DMS79 (cell line): Measurements from ENCODE around the gene WFIKKN1.

Experiments used
- DNase-seq: peaks from one replicate; lab custom pipeline; 2025; lab: John Stamatoyannopoulos, UW

WFIKKN1 gene

DNA sequence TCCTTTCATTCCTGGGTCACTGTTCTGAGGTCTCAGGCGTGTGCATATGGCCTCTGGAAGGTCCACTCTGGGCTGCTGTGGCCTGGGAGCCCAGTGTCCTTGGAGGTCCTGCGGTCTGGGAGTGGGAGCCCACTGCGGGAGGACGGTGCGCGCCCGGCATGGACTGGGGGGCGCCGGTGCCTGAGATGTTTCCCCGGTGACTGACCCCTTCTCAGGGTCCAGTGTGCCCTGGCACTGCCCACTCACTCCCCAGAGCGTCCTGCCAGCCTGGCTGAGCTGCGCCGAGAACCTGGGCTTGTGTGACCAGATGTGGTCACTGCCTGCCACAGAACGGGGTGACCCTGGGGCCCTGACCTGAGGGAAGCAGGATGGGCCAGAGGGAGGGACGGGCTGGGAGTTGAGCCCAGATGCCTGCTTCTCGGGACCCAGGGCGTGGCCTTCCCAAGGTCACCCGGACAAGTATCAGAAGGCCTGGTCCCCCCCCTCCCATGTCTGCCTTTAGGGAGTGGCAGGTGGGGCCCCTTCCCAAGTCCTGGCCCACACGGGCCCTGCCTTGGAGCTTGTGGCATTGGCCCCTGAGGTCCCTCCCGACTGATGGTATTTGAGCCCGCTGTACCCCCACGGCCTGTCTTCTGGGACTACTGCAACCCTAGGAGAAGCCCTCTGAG lies 43.6 kb downstream of the WFIKKN1 start:
- DNase-seq = no peak

DNA sequence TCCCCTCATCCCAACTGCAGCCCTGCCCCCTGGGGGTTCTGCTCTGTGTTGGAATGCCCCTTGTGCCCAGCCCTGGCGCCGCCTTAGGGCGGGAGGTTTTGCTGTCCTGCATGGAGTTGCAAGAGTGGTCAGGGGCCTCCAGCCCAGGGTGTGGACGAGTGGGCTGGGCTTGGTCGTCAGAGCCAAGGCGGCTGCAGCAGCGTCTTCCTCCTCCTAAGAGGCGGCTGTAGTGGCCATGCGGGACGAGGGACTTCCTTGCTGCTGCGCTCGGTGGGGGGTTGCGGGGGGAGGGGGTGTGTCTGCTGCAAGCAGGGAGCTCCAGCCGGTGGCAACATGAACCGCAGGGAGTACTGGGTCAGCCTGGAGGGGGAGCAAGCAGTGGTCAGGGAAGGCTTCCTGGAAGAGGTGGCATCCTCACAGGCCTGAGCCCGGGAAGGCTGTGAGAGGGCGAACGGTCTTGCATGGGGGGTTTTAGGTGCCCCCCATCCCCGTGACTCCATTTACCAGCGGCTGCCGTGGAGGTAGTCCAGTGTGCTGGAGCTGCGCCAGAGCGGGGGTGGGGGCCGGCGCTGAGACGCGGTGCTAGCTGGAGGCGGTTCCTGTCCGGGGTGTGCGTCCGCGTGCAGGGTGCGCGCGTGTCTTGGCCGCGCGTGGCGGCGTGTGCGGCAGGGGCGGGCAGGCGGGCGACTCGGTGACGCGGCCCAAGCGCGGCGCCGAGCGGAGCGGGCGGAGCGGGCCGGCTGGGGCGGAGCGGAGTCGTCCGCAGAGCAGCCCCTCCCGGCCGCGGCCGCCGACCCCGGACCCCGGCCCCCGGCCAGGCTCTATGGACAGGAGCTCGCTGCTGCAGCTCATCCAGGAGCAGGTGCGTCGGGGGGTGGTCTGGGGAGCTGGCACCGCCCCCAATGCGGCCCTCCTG lies 44.4 kb downstream of the WFIKKN1 start, which contains the start of gene RHBDL1:
Gene RHBDL1 (plus strand): TSS at position 704 of the 916 bp plus-strand sequence. CDS start 120 bp downstream, at position 824.
- DNase-seq = no peak

- DNase-seq = no peak
Observed at GRCh38 chr16:675884-676564, 45.2 kb downstream of the WFIKKN1 start.

DNA sequence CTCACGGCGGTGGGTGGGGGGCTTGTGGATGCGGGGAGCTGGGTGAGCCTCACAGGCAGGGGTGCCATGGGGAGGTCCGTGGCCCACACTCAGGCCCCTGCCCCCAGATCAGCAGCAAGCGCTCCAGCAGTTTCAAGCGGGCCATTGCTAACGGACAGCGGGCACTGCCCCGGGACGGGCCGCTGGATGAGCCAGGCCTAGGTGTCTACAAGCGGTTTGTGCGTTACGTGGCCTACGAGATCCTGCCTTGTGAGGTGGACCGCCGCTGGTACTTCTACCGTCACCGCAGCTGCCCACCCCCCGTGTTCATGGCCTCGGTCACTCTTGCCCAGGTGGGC lies 45.7 kb downstream of the WFIKKN1 start:
- DNase-seq = no peak

- DNase-seq = peak; percentile 92
Observed at GRCh38 chr16:676913-677312, 46.1 kb downstream of the WFIKKN1 start.

DNA sequence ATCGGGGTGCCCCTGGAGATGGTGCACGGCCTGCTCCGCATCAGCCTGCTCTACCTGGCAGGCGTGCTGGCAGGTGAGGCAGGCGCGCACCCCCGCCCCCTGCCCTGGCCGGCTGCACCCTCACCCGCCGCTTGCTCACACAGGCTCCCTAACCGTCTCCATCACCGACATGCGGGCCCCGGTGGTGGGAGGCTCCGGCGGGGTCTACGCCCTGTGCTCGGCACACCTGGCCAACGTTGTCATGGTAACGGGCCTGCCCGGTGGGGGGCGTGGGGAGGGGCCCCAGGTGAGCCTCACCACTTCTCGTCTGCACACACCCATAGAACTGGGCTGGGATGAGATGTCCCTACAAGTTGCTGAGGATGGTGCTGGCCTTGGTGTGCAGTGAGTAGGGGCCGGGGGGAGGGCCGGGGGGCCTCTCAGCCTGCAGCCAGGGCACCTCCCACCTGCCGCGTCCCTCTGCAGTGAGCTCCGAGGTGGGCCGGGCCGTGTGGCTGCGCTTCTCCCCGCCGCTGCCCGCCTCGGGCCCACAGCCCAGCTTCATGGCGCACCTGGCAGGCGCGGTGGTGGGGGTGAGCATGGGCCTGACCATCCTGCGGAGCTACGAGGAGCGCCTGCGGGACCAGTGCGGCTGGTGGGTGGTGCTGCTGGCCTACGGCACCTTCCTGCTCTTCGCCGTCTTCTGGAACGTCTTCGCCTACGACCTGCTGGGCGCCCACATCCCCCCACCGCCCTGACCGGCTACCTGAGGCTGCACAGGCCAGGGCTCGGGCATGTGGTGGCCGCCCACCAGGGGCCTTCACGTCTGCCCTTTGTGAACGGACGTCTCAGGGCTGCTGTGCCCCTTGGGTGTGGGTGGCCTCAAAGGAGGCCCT lies 46.8 kb downstream of the WFIKKN1 start:
- DNase-seq = peak; percentile 79

DNA sequence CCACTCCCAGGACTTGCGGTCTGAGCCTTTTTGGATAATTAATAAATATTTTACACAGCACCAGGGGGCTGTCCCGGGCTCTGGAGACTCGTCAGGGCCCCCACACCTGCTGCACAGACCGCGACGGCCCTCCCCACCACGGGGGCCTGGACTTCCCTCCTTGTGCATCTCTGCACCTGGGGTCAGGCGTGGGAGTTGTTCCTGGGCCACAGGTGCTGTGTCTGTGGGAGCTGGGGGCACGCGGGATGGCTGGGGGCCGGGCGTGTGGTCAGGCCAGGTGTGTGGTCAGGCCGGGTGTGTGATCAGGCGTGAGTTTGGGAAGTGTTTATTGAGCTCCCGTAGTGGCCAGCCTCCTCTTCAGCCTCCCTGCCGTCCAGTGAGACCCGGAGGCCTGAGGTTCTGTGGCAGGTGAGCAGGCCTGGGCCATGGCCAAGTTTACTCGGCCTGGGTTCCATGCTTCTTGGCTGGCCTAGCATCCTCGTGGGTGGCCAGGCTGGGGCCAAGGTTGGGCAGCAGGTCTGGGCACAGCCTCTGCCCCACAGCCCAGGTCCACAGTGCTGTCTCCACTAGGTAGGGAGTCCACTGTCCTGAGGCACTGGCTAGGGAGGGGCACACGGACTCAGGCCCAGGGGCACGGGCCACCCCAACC lies 47.5 kb downstream of the WFIKKN1 start:
- DNase-seq = no peak

GRCh38 chr16:678858-679813 lies 48.4 kb downstream of the WFIKKN1 start:
- DNase-seq = no peak

DNA sequence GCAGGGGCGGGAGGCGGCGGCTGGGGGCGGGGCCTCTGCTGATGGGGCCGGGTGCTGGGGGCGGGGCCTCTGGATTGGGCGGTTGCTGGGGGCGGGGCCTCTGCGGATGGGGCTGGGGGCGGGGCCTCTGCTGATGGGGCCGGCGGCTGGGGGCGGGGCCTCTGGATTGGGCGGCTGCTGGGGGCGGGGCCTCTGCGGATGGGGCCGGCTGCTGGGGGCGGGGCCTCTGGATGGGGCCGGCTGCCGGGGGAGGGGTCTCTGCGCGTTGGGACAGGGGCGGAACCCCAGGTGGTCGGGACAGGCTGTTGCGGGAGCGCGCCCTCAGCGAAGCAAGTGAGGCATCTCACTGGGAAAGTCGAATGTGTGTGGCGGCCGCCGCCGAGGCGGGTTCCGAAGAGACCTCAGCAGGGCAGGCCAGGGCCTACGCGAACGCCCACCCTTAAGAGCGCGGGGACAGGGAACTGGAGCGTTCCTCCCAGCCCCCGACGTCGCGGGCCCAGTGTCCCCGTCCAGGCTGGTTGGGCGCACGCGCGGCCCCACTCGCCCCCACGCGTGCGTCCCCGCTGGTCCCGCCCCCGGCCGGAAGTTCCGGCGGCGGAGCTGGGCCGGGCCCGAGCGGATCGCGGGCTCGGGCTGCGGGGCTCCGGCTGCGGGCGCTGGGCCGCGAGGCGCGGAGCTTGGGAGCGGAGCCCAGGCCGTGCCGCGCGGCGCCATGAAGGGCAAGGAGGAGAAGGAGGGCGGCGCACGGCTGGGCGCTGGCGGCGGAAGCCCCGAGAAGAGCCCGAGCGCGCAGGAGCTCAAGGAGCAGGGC lies 49.2 kb downstream of the WFIKKN1 start, which contains the start of gene STUB1:
Gene STUB1 (plus strand): TSS at position 597 of the 811 bp plus-strand sequence. CDS start 116 bp downstream, at position 713.
- DNase-seq = no peak

DNA sequence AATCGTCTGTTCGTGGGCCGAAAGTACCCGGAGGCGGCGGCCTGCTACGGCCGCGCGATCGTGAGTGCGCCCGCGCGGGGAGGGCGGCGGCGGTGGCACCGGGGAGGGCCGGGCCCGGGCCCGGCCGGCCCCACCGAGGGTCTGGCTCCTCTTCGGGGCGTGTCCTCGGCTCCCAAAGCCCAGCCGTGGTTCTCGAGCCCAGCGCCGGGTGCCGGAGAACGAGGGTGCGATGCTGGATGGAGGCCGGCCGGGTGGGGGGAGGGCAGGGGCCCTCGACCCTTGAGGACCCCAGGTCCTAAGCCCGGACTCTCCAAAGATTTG lies 49.8 kb downstream of the WFIKKN1 start:
- DNase-seq = no peak

- no peak for DNase-seq
Observed at GRCh38 chr16:680967-681745, 50.4 kb downstream of the WFIKKN1 start.

- no peak for DNase-seq
Observed at GRCh38 chr16:681746-682427, 51.1 kb downstream of the WFIKKN1 start.

DNA sequence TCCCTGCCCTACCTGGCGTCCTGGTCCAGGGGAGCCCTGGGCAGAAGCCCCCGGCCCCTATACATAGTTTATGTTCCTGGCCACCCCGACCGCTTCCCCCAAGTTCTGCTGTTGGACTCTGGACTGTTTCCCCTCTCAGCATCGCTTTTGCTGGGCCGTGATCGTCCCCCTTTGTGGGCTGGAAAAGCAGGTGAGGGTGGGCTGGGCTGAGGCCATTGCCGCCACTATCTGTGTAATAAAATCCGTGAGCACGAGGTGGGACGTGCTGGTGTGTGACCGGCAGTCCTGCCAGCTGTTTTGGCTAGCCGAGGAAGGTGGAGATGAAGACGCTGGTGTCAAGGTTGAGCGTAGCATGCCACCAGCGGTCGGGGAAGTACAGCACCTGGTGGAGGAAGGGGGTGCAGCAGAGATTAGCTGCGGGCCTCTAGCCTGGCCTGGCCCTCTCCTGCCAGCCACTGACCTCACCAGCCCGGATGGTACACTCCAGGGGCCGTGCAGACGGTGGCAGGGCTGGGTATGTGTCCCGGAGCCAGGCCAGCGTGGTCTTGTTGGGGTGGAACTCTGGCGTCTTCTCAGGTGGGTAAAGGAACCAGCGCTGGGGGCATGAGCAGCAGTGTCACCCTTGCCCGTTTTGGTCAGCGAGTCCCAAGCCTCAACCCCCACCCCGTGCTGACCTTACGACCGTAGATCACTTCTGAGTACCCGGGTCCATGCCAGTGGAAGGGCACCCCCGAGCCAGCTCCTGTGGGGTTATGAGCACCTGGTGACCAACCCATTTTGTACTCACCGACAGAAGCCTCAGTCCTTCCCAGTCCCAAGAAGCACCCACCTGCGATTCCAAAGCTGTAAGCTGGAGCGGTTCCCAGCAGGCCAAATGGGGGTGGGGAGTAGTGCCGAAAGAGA lies 52.0 kb downstream of the WFIKKN1 start:
- no peak for DNase-seq

- DNase-seq = no peak
Observed at GRCh38 chr16:683396-684070, 52.7 kb downstream of the WFIKKN1 start.
